Upper lobe of right lung (tissue), 1 donor: Measurements from ENCODE around the gene CS. TPM values are rescaled to one million over a fixed set of nuclear protein-coding genes. Genes with fewer than 3 reads are reported as not detected.
"Not testable (repeated sequence)": the region's sequence is repeated elsewhere in the genome, so short reads cannot be mapped to it uniquely, and the experiment has no call there.

ENCODE experiments used
- ATAC-seq: fragments of 200-7000 bp; cut with Tn5 transposase; one replicate; pipeline ENCODE4 v1.9.1; 2020; ENCODE audit warnings: mild to moderate bottlenecking, moderate library complexity
- DNase-seq: peaks from one replicate; pipeline ENCODE4 v3.0.0-alpha.2; 2020
- H3K27ac ChIP-seq: fragments of 200-600 bp; one replicate; pipeline ENCODE4 v1.8.0; 2022
- H3K27me3 ChIP-seq: fragments of 200-600 bp; one replicate; pipeline ENCODE4 v1.8.0; 2022; ENCODE audit warnings: mild to moderate bottlenecking
- H3K36me3 ChIP-seq: fragments of 200-600 bp; one replicate; pipeline ENCODE4 v1.8.0; 2022
- H3K4me1 ChIP-seq: fragments of 200-600 bp; one replicate; pipeline ENCODE4 v1.8.0; 2022
- H3K4me3 ChIP-seq: fragments of 200-600 bp; one replicate; pipeline ENCODE4 v1.8.0; 2022; ENCODE audit warnings: mild to moderate bottlenecking
- H3K9me3 ChIP-seq: fragments of 200-600 bp; one replicate; pipeline ENCODE4 v1.8.0; 2022
- intact Hi-C: fragments of 100-400 bp; cut with DNase I; formaldehyde crosslinking; loops from one replicate; pipeline ENCODE4 v1.11.0; 2022
- total RNA-seq: library from RNA; stranded (reverse); fragmentation: NEBNext Ultra II Directional; extraction: Animal tissue kit (Norgen Biotek cat#: 25700); gene quantifications from one replicate; pipeline ENCODE4 v1.2.1, GENCODE V29; 2021
- TF ChIP-seq, protein P1 (sequence below): fragments of 200-600 bp; IDR thresholded peaks from one replicate; pipeline ENCODE4 v1.8.0; 2022; ENCODE audit warnings: antibody characterized with exemption
- donor health status: DM: no; HTN: yes; CAD: no; lungs with severe emphysema.

Gene CS
- total RNA-seq, 1 donor from 2014 or later = 159 TPM

DNA sequence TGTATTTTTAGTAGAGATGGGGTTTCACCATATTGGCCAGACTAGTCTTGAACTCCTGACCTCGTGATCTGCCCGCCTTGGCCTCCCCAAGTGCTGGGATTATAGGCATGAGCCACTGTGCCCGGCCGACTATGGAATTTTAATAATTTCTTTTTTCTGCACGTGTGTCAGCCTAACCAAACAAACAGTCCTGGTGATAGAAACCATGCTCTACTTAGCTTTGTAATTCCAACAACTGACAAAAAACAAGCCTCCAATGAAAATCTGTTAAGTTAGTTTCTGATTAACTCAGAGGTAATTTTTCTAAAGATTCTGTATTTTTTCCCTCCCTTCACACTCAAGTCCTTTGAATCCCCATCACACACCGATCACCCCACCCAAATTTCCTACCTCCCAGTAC is 18.1 kb downstream of the CS start:
- peak; percentile 7 for DNase-seq
- ATAC-seq = no peak
- no peaks in the 10 kb centered on the region for H3K27me3 ChIP-seq
- no peak overlapping the region for H3K27ac ChIP-seq
- TF ChIP-seq, protein P1, sequence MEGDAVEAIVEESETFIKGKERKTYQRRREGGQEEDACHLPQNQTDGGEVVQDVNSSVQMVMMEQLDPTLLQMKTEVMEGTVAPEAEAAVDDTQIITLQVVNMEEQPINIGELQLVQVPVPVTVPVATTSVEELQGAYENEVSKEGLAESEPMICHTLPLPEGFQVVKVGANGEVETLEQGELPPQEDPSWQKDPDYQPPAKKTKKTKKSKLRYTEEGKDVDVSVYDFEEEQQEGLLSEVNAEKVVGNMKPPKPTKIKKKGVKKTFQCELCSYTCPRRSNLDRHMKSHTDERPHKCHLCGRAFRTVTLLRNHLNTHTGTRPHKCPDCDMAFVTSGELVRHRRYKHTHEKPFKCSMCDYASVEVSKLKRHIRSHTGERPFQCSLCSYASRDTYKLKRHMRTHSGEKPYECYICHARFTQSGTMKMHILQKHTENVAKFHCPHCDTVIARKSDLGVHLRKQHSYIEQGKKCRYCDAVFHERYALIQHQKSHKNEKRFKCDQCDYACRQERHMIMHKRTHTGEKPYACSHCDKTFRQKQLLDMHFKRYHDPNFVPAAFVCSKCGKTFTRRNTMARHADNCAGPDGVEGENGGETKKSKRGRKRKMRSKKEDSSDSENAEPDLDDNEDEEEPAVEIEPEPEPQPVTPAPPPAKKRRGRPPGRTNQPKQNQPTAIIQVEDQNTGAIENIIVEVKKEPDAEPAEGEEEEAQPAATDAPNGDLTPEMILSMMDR = no peak
- H3K4me3 ChIP-seq = no peak overlapping the region
- intact Hi-C loops = no loop called here
- H3K36me3 ChIP-seq = peaks cover 86% of the 10 kb centered on the region
- peaks cover 7% of the 10 kb centered on the region for H3K4me1 ChIP-seq
- no peaks in the 10 kb centered on the region for H3K9me3 ChIP-seq

DNA sequence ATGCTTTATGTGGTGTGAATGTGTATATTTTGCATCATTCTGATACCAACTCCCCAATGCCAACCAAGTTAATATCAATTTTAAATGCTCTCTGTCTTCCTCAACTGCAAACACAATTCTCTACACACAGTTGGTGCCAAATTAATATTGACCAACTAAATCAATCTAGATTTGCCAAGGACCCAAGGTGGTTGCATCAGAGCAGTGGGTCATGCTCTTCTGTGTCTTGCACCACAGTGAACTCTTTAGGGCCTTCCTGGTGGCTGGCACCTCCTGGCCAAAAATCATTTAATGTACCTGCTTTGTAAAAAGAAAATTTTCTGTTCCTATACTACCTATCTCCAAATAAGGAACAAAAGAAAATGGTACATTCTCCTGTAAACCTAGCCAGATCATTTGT is 19.3 kb downstream of the CS start:
- no peaks in the 10 kb centered on the region for H3K27me3 ChIP-seq
- ATAC-seq (peak; percentile 31), DNase-seq (no peak)
- H3K4me3 ChIP-seq = no peak overlapping the region
- peaks cover 98% of the 10 kb centered on the region for H3K36me3 ChIP-seq
- H3K9me3 ChIP-seq = no peaks in the 10 kb centered on the region
- TF ChIP-seq, protein P1 = no peak
- H3K27ac ChIP-seq = no peak overlapping the region
- no peaks in the 10 kb centered on the region for H3K4me1 ChIP-seq
- intact Hi-C loops = no loop called here

DNA sequence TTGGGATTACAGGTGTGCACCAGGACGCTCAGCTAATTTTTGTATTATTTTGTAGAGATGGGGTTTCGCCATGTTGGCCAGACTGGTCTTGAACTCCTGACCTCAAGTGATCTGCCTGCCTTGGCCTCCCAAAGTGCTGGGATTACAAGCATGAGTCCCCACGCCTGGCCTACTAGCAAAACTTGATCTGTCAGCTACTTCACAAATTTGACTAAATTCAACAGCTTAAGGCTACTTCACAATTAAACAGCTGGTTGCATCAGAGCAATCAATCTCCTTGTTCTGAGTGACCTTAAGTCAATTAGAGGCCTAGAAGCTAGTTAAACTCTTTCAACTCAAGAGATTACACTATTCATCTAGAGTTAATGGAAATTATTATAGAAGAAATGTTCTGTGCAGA is 21.2 kb downstream of the CS start:
- DNase-seq (peak; percentile 8), ATAC-seq (no peak)
- Histone ChIP-seq H3K27me3 (no peaks in the 10 kb centered on the region), H3K4me3 (no peak overlapping the region), H3K36me3 (peaks cover 99% of the 10 kb centered on the region), H3K4me1 (no peaks in the 10 kb centered on the region), H3K27ac (no peak overlapping the region), H3K9me3 (no peaks in the 10 kb centered on the region)
- intact Hi-C loops = no loop called here
- TF ChIP-seq, protein P1 = no peak

DNA sequence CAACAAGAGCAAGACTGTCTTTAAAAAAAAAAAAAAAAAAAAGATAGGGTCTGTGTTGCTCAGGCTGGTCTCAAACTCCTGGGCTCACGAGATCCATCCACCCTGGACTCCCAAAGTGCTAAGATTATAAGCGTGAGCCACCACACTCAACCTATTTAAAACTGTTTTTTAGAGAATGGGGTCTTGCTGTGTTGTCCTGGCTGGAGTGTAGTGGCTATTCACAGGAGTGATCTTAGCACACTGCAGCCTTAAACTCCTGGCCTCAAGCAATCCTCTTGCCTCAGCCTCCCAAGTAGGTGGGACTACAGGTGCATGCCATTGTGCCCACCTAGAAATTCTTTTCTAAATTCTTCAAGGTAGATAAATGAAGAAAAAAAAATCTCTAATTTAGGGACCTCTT is 25.8 kb downstream of the CS start:
- TF ChIP-seq, protein P1 = no peak
- H3K27ac ChIP-seq = no peak overlapping the region
- H3K9me3 ChIP-seq = no peaks in the 10 kb centered on the region
- no peaks in the 10 kb centered on the region for H3K4me1 ChIP-seq
- no peak for ATAC-seq
- no peak overlapping the region for H3K4me3 ChIP-seq
- H3K36me3 ChIP-seq = peaks cover 91% of the 10 kb centered on the region
- intact Hi-C loops = no loop called here
- no peak for DNase-seq
- H3K27me3 ChIP-seq = no peaks in the 10 kb centered on the region

DNA sequence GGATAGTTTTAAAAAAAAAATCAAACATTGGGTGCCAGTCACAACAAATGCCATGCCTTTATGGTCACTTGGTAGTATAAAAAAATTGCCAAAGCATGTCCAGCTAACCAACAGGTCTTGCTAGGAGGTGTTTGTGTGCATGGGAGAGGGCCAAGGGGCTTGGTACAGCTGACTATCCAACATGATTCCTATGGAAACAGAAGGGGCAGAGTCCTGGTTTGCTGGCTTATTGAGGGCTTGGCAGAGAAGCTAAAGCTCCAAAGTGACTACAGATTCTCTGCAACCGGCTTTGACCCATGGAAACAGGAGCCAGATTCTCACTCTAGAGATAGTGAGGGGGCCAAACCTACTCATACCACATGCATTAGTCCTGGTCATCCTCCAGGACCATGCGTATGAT is 27.7 kb downstream of the CS start:
- H3K27me3 ChIP-seq, H3K4me3 ChIP-seq, ATAC-seq, H3K9me3 ChIP-seq, DNase-seq, H3K4me1 ChIP-seq, intact Hi-C loops, H3K27ac ChIP-seq: not testable (repeated sequence)
- H3K36me3 ChIP-seq = peaks cover 73% of the 10 kb centered on the region

DNA sequence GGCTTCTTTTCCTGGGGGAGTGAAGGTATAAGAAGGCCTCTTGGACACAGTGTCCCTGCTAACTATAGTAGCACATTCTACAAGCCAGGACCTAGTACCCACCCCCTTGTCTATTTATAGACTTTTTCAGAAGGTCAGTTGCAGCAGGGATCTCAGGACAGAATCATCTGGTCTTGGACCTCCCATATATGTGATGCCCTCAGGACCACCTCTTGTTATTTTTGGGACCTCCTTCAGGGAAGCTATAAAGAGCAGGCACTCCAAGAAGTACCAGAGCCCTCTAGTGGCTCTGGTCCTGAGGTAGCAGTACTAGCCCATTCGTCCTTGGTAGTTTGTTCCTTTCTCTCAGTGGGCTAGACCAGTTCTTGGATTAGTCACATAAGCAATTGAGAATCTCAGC is 29.1 kb downstream of the CS start:
- TF ChIP-seq, protein P1 = no peak
- peaks cover 60% of the 10 kb centered on the region for H3K36me3 ChIP-seq
- no peaks in the 10 kb centered on the region for H3K9me3 ChIP-seq
- no peak for DNase-seq
- H3K27me3 ChIP-seq = no peaks in the 10 kb centered on the region
- H3K27ac ChIP-seq = no peak overlapping the region
- intact Hi-C loops = no loop called here
- ATAC-seq = no peak
- H3K4me1 ChIP-seq = peaks cover 10% of the 10 kb centered on the region
- no peak overlapping the region for H3K4me3 ChIP-seq
